ENCODE measurements around the gene NR1I3. TPM values are rescaled to one million over a fixed set of nuclear protein-coding genes. Genes with fewer than 3 reads are reported as not detected.

The NR1I3 gene
- not detected for total RNA-seq

- ATAC-seq (ENCODE audit: low read depth) (no peak), DNase-seq (no peak)
- Mint-ChIP-seq H3K4me3 (no peak within 1 kb of the TSS), H3K4me1 (no peaks in the 10 kb centered on the region), H3K36me3 (no peaks in the 10 kb centered on the region), H3K9me3 (no peaks in the 10 kb centered on the region), H3K27ac (no peak within 1 kb of the TSS), H3K27me3 (peaks cover 9% of the 10 kb centered on the region)
- POLR2A ChIA-PET, result no interaction called here
Observed at GRCh38 chr1:161238039-161238473, at the start of gene NR1I3. Gene NR1I3, minus strand, starts transcription at chr1:161238203. Its CDS starts 1,638 bp downstream, at chr1:161236565.

- H3K36me3 Mint-ChIP-seq, result peaks cover 2% of the 10 kb centered on the region
- peaks cover 5% of the 10 kb centered on the region for H3K27me3 Mint-ChIP-seq
- POLR2A ChIA-PET, result interaction anchor here (0.6 kb wide), 1 partner anchor 19 kb away, joined by 4 read pairs; no protein-coding TSS in a partner anchor
Observed at GRCh38 chr1:161287482-161288054, 49.6 kb upstream of the NR1I3 start.

GRCh38 chr1:161285521-161285920 is 47.5 kb upstream of the NR1I3 start:
- peaks cover 5% of the 10 kb centered on the region for H3K27me3 Mint-ChIP-seq
- no peak for DNase-seq
- H3K9me3 Mint-ChIP-seq, result no peaks in the 10 kb centered on the region
- POLR2A ChIA-PET, result no interaction called here
- no peaks in the 10 kb centered on the region for H3K4me1 Mint-ChIP-seq
- no peak overlapping the region for H3K27ac Mint-ChIP-seq
- no peak for ATAC-seq (ENCODE audit: low read depth)
- no peaks in the 10 kb centered on the region for H3K36me3 Mint-ChIP-seq
- no peak overlapping the region for H3K4me3 Mint-ChIP-seq

More at GRCh38 chr1:161287482-161288054, 49.6 kb upstream of the NR1I3 start:
- no peaks in the 10 kb centered on the region for H3K9me3 Mint-ChIP-seq
- H3K27ac Mint-ChIP-seq, result no peak overlapping the region
- no peak for DNase-seq
- H3K4me1 Mint-ChIP-seq, result peaks cover 3% of the 10 kb centered on the region
- ATAC-seq (ENCODE audit: low read depth), result no peak
- H3K4me3 Mint-ChIP-seq, result no peak overlapping the region

GRCh38 chr1:161285113-161285512 is 47.1 kb upstream of the NR1I3 start:
- H3K4me1 Mint-ChIP-seq, result no peaks in the 10 kb centered on the region
- H3K36me3 Mint-ChIP-seq, result no peaks in the 10 kb centered on the region

GRCh38 chr1:161282991-161283390 is 45.0 kb upstream of the NR1I3 start:
- Mint-ChIP-seq H3K4me1 (no peaks in the 10 kb centered on the region), H3K36me3 (no peaks in the 10 kb centered on the region), H3K27ac (no peak overlapping the region), H3K27me3 (peaks cover 12% of the 10 kb centered on the region), H3K4me3 (no peak overlapping the region), H3K9me3 (no peaks in the 10 kb centered on the region)
- ATAC-seq (ENCODE audit: low read depth), result no peak
- POLR2A ChIA-PET, result no interaction called here
- DNase-seq, result no peak

More at GRCh38 chr1:161285113-161285512, 47.1 kb upstream of the NR1I3 start:
- no peaks in the 10 kb centered on the region for H3K9me3 Mint-ChIP-seq
- POLR2A ChIA-PET, result no interaction called here
- DNase-seq, result no peak
- no peak overlapping the region for H3K27ac Mint-ChIP-seq
- peaks cover 5% of the 10 kb centered on the region for H3K27me3 Mint-ChIP-seq
- ATAC-seq (ENCODE audit: low read depth), result no peak
- H3K4me3 Mint-ChIP-seq, result no peak overlapping the region

GRCh38 chr1:161274874-161275273 is 36.9 kb upstream of the NR1I3 start:
- Mint-ChIP-seq H3K4me3 (no peak overlapping the region), H3K27ac (no peak overlapping the region), H3K9me3 (no peaks in the 10 kb centered on the region), H3K4me1 (no peaks in the 10 kb centered on the region), H3K27me3 (peaks cover 28% of the 10 kb centered on the region), H3K36me3 (no peaks in the 10 kb centered on the region)
- DNase-seq (no peak), ATAC-seq (ENCODE audit: low read depth) (no peak)
- POLR2A ChIA-PET, result no interaction called here

- H3K27ac Mint-ChIP-seq, result no peak overlapping the region
- H3K4me3 Mint-ChIP-seq, result no peak overlapping the region
- no peaks in the 10 kb centered on the region for H3K36me3 Mint-ChIP-seq
- DNase-seq, result no peak
- no peaks in the 10 kb centered on the region for H3K4me1 Mint-ChIP-seq
- no peaks in the 10 kb centered on the region for H3K9me3 Mint-ChIP-seq
- peaks cover 24% of the 10 kb centered on the region for H3K27me3 Mint-ChIP-seq
- POLR2A ChIA-PET, result no interaction called here
- no peak for ATAC-seq (ENCODE audit: low read depth)
Observed at GRCh38 chr1:161273402-161273801, 35.4 kb upstream of the NR1I3 start.

- H3K36me3 Mint-ChIP-seq, result no peaks in the 10 kb centered on the region
- DNase-seq, result no peak
- no peak overlapping the region for H3K4me3 Mint-ChIP-seq
- no peaks in the 10 kb centered on the region for H3K9me3 Mint-ChIP-seq
- peaks cover 21% of the 10 kb centered on the region for H3K27me3 Mint-ChIP-seq
- H3K27ac Mint-ChIP-seq, result no peak overlapping the region
- POLR2A ChIA-PET, result no interaction called here
- H3K4me1 Mint-ChIP-seq, result peaks cover 4% of the 10 kb centered on the region
- ATAC-seq (ENCODE audit: low read depth), result no peak
Observed at GRCh38 chr1:161267321-161267720, 29.3 kb upstream of the NR1I3 start.

GRCh38 chr1:161266836-161267235 is 28.8 kb upstream of the NR1I3 start:
- Mint-ChIP-seq H3K27me3 (peaks cover 21% of the 10 kb centered on the region), H3K27ac (no peak overlapping the region), H3K36me3 (no peaks in the 10 kb centered on the region), H3K4me3 (no peak overlapping the region), H3K4me1 (peaks cover 4% of the 10 kb centered on the region), H3K9me3 (no peaks in the 10 kb centered on the region)
- ATAC-seq (ENCODE audit: low read depth), result no peak
- DNase-seq, result no peak
- POLR2A ChIA-PET, result no interaction called here

- no peaks in the 10 kb centered on the region for H3K9me3 Mint-ChIP-seq
- H3K27ac Mint-ChIP-seq, result no peak overlapping the region
- DNase-seq (no peak), ATAC-seq (ENCODE audit: low read depth) (no peak)
- POLR2A ChIA-PET, result no interaction called here
- no peak overlapping the region for H3K4me3 Mint-ChIP-seq
- H3K27me3 Mint-ChIP-seq, result peaks cover 25% of the 10 kb centered on the region
- H3K36me3 Mint-ChIP-seq, result no peaks in the 10 kb centered on the region
- H3K4me1 Mint-ChIP-seq, result peaks cover 4% of the 10 kb centered on the region
Observed at GRCh38 chr1:161266202-161266601, 28.2 kb upstream of the NR1I3 start.

- DNase-seq (no peak), ATAC-seq (ENCODE audit: low read depth) (no peak)
- no peak overlapping the region for H3K27ac Mint-ChIP-seq
- H3K9me3 Mint-ChIP-seq, result no peaks in the 10 kb centered on the region
- no peaks in the 10 kb centered on the region for H3K36me3 Mint-ChIP-seq
- peaks cover 31% of the 10 kb centered on the region for H3K27me3 Mint-ChIP-seq
- POLR2A ChIA-PET, result no interaction called here
- H3K4me1 Mint-ChIP-seq, result peaks cover 5% of the 10 kb centered on the region
- no peak overlapping the region for H3K4me3 Mint-ChIP-seq
Observed at GRCh38 chr1:161265305-161265704, 27.3 kb upstream of the NR1I3 start.

- peaks cover 13% of the 10 kb centered on the region for H3K4me1 Mint-ChIP-seq
- H3K27me3 Mint-ChIP-seq, result peaks cover 59% of the 10 kb centered on the region
- POLR2A ChIA-PET, result interaction anchor here (0.5 kb wide), 1 partner anchor 48 kb away, joined by 3 read pairs; no protein-coding TSS in a partner anchor
- peaks cover 5% of the 10 kb centered on the region for H3K9me3 Mint-ChIP-seq
- H3K4me3 Mint-ChIP-seq, result no peak overlapping the region
- H3K27ac Mint-ChIP-seq, result no peak overlapping the region
- ATAC-seq (ENCODE audit: low read depth) (no peak), DNase-seq (no peak)
- H3K36me3 Mint-ChIP-seq, result peaks cover 4% of the 10 kb centered on the region
Observed at GRCh38 chr1:161261261-161262235, 23.5 kb upstream of the NR1I3 start.

- POLR2A ChIA-PET, result no interaction called here
Observed at GRCh38 chr1:161260376-161261260, 22.6 kb upstream of the NR1I3 start.

More at GRCh38 chr1:161260376-161261260, 22.6 kb upstream of the NR1I3 start:
- Mint-ChIP-seq H3K4me1 (peaks cover 13% of the 10 kb centered on the region), H3K9me3 (peaks cover 5% of the 10 kb centered on the region), H3K27me3 (peaks cover 57% of the 10 kb centered on the region), H3K27ac (no peak overlapping the region), H3K36me3 (peaks cover 6% of the 10 kb centered on the region), H3K4me3 (no peak overlapping the region)
- no peak for DNase-seq
- no peak for ATAC-seq (ENCODE audit: low read depth)
